ENCODE results near the gene CACTIN. TPM values are rescaled to one million over a fixed set of nuclear protein-coding genes. Genes with fewer than 3 reads are reported as not detected.
A peak's percentile ranks its signal among the peaks of the same experiment; 100 is the strongest.

The CACTIN gene
- total RNA-seq (10 to 100 TPM; 44.0 to 50.4 TPM), polyA plus RNA-seq (10 to 100 TPM in 1 of 2 donors, 1 to 10 TPM in 1; 4.4 to 16.1 TPM)

DNA sequence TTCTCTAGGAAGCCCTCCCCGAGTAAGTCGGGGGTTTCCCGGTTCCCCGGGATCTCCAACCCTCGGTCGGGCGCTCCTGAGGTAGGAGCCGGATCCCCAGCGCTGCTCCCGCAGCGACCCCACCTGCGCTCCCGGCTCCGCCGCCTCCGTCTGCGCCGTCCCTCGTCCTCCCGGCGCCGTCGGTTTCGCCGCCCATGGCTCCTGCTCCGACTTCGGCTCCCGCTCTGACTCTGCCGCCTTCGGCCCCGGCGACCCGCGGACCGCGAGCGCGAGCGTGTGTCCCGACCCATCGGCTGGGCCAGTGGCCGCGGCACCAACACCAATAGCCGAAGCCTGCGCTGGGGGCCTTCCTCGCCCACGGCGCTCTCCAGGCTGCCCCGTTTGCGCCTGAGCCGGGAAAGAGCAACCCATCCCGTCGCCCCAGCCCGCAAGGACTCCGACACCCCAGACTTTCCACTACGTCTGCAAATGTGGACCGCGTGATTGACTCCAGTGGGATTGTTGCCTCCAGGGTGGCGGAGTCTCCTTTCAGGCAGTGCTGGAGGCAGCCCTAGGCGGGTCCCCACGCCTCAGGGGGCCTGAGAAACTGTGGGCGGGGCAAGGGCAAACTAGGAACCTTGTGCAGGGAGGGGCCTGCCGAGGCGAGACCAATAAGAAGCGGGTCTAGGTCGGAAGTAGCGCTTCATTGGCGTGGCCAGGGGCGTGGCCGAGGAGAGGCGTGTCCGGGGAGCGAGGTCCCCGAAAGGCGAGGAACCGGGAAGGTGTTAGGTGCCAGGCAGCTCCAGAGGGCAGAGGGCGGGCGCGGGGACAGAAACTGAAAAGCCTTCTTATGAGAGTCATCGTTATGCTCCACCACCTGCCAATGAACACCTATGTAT is at the start of gene CACTIN:
CACTIN (minus strand) TSS at position 318 of the 878 bp plus-strand sequence; CDS start at position 290, 28 bp downstream.
- Mint-ChIP-seq H3K27me3 (no peaks in the 10 kb centered on the region), H3K4me1 (peaks cover 13 to 34% (median 25%) of the 10 kb centered on the region in 4 donors), H3K4me3 (peak within 1 kb of the TSS; percentile 86 to 98 (median 96)), H3K27ac (peak within 1 kb of the TSS; percentile 98 to 100 (median 99)), H3K9me3 (no peaks in the 10 kb centered on the region), H3K36me3 (peaks cover 0 to 23% of the 10 kb centered on the region in 2 donors)
- ChIA-PET POLR2A (ENCODE audit: partially characterized antibody) (interaction anchor here (0.8 to 1.3 kb wide), 7 partner anchors 41 to 717 kb away, joined by 3 to 7 read pairs (median 3); partner anchors contain the start of genes DOHH, MFSD12 and MPND), CTCF (ENCODE audit: partially characterized antibody) (interaction anchor here (0.8 kb wide), 1 partner anchor 82 kb away, joined by 3 read pairs; no protein-coding TSS in a partner anchor)
- Histone ChIP-seq H3K36me3 (ENCODE audit: insufficient read depth, low read length) (no peaks in the 10 kb centered on the region), H3K4me1 (ENCODE audit: insufficient read depth, low read length) (peaks cover 27% of the 10 kb centered on the region), H3K4me3 (ENCODE audit: low read length in 2 of 2) (peak within 1 kb of the TSS; percentile 76 to 79), H3K9me3 (ENCODE audit: control insufficient read depth in 1 of 2, low read length in 2 of 2) (no peaks in the 10 kb centered on the region), H3K27me3 (ENCODE audit: insufficient read depth, low read length) (no peaks in the 10 kb centered on the region), H3K27ac (ENCODE audit: low read depth, low read length) (peak within 1 kb of the TSS; percentile 87)
- peak; percentile 98 to 100 (median 99) for DNase-seq
- intact Hi-C loops (cut with micrococcal nuclease), result loop anchor here (1.0 kb wide), 4 partner anchors 54 to 120 kb away; partner anchors contain the start of genes FZR1, HMG20B, MFSD12 and PIP5K1C

DNA sequence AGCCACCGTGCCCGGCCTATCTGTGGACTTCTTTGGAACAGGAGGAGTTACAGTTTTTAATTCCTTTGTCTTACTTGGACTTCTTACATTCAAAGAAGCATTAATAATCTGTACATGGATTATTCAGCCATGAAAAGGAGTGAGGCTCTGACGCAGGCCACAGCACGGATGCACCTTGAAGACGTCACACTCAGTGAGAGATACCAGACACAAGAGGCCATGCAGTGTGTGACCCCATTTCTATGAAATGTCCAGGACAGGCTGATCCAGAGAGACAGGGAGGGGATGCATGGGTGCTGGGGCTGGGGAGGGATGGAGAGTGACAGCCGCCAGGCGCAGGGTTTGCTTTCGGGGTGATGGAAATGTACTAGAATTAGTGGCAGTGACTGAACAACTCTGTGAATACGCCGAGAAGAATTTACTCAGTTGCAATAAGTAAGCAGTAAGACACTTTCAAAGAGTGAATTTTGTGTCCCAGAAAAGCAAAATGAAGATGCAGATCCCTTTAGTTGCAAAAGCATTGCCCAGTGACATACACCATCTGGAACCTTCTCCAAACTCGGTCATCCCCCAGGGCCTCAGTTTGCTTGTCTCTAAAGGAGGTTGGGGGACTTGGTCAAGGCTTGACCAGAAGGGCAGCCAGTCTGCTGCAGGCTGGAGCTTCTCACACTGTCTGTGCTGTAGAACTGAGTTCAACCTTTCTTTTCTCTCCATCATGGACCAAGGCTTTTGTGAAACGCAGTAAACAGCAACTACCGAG is 48.4 kb upstream of the CACTIN start:
- no peak overlapping the region for H3K4me3 ChIP-seq (ENCODE audit: low read length in 2 of 2)
- H3K27ac ChIP-seq (ENCODE audit: low read depth, low read length), result no peak overlapping the region
- ChIA-PET POLR2A (ENCODE audit: partially characterized antibody) (no interaction called here), CTCF (ENCODE audit: partially characterized antibody) (no interaction called here)
- no peaks in the 10 kb centered on the region for H3K9me3 ChIP-seq (ENCODE audit: control insufficient read depth in 1 of 2, low read length in 2 of 2)
- H3K4me1 Mint-ChIP-seq, result peaks cover 7 to 34% (median 18%) of the 10 kb centered on the region in 4 donors
- H3K27me3 ChIP-seq (ENCODE audit: insufficient read depth, low read length), result no peaks in the 10 kb centered on the region
- H3K4me3 Mint-ChIP-seq, result no peak overlapping the region
- H3K36me3 Mint-ChIP-seq, result peaks cover 0 to 3% of the 10 kb centered on the region in 2 donors
- H3K27me3 Mint-ChIP-seq, result no peaks in the 10 kb centered on the region
- no peak for DNase-seq
- intact Hi-C loops (cut with micrococcal nuclease), result no loop called here
- H3K4me1 ChIP-seq (ENCODE audit: insufficient read depth, low read length), result peaks cover 13% of the 10 kb centered on the region
- peak overlapping the region in 2 of 7 donors; percentile 36 to 57 for H3K27ac Mint-ChIP-seq
- H3K36me3 ChIP-seq (ENCODE audit: insufficient read depth, low read length), result no peaks in the 10 kb centered on the region
- no peaks in the 10 kb centered on the region for H3K9me3 Mint-ChIP-seq

DNA sequence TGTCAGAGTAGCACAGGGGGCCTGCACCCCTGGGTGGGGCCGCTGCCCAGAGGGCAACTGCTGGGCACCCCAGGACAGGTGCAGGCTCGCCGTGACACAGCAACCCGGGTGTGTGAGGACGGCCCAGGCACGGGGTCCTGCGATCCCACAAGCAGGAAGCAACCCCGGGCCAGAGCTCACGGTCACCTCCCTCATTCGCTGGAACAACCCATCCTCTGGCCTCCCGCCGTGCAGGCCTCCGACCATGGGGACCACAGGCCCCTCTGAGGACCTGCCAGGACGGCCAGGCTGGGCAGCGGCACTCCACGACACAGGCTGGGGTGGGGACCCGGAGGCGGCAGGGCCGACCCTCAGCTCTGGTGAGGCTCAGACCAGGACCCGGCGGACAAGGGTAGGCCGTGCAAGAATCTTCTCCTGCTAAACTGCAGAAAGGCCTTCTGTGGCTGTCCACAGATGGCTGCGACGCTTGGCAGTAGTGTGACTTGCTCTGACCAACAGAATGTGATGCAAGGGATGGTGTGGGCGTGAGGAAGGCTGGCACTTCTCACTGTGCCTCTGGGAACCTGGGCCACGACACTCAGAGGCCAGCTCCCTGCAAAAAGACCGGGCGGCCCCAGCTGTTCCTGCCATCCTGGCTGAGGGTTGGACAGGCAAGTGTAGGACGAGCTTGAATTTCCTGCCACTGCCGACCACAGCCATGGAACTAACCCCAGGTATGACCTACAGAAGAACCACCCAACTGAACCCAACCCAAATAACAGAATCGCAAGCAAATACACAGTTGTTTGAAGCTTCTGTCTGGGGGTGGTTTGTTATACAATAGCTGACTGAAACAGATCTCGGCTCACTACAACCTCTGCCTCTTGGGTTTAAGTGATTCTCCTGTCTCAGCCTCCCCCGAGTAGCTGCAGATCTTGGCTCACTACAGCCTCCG is 47.2 kb upstream of the CACTIN start:
- H3K4me3 Mint-ChIP-seq, result no peak overlapping the region
- POLR2A ChIA-PET (ENCODE audit: partially characterized antibody), result interaction anchor here (0.8 kb wide), 1 partner anchor 17 kb away, joined by 3 read pairs; no protein-coding TSS in a partner anchor
- peaks cover 13% of the 10 kb centered on the region for H3K4me1 ChIP-seq (ENCODE audit: insufficient read depth, low read length)

DNA sequence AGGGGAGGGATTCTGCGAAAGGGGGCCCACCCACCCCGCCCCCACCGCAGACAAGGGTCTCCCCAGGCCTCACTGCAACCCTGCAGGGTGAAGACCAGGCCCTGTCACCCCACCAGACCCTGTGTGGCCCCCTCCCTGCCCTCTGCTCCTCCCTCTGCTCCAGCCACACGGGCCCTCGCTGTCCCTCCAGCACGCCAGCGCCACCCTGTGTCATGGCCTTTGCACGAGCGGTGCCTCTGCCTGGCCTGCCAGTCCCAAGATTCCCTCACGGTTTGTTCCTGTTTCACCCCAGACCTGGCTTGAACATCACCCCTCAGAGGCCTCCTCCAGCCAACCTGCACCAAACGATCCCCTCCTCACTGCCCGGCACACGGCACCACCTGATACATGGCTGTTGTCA is 46.4 kb upstream of the CACTIN start:
- no peaks in the 10 kb centered on the region for H3K9me3 ChIP-seq (ENCODE audit: control insufficient read depth in 1 of 2, low read length in 2 of 2)
- H3K9me3 Mint-ChIP-seq, result no peaks in the 10 kb centered on the region
- POLR2A ChIA-PET (ENCODE audit: partially characterized antibody), result interaction anchor here (0.8 to 1.8 kb wide), 2 partner anchors 15 to 17 kb away, joined by 3 to 4 read pairs; no protein-coding TSS in a partner anchor

More for the DNA sequence above, 47.2 kb upstream of the CACTIN start:
- Mint-ChIP-seq H3K9me3 (no peaks in the 10 kb centered on the region), H3K27me3 (no peaks in the 10 kb centered on the region), H3K36me3 (peaks cover 0 to 3% of the 10 kb centered on the region in 2 donors), H3K27ac (peak overlapping the region in 1 of 7 donors; percentile 74), H3K4me1 (peaks cover 7 to 28% (median 18%) of the 10 kb centered on the region in 4 donors)
- Histone ChIP-seq H3K27me3 (ENCODE audit: insufficient read depth, low read length) (no peaks in the 10 kb centered on the region), H3K4me3 (ENCODE audit: low read length in 2 of 2) (no peak overlapping the region), H3K9me3 (ENCODE audit: control insufficient read depth in 1 of 2, low read length in 2 of 2) (no peaks in the 10 kb centered on the region), H3K27ac (ENCODE audit: low read depth, low read length) (no peak overlapping the region), H3K36me3 (ENCODE audit: insufficient read depth, low read length) (no peaks in the 10 kb centered on the region)
- intact Hi-C loops (cut with micrococcal nuclease), result no loop called here
- DNase-seq, result peak in 1 of 5 donors; percentile 39
- CTCF ChIA-PET (ENCODE audit: partially characterized antibody), result interaction anchor here (1.5 kb wide), 1 partner anchor 17 kb away, joined by 3 read pairs; no protein-coding TSS in a partner anchor

DNA sequence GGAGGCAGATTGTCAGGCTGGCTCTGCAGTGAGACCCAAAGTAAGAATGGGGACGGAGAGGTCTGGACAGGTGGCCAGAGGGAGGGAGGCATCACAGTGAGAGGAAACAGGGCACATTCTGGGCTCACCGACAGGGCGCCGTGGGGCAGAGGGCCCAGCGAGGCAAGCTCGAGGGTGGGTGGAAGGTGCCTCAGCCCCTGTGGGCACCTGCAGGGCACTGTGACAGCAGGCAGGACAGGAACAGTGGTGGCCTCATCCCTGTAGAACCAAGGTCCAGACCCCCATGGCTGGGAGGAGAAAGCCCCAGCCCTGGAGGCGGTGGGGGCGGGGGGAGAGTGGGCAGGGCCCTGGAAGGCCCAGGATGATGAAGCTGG is 46.0 kb upstream of the CACTIN start:
- no peak for DNase-seq
- ChIA-PET POLR2A (ENCODE audit: partially characterized antibody) (interaction anchor here (1.8 kb wide), 1 partner anchor 16 kb away, joined by 4 read pairs; no protein-coding TSS in a partner anchor), CTCF (ENCODE audit: partially characterized antibody) (interaction anchor here (1.5 kb wide), 1 partner anchor 18 kb away, joined by 3 read pairs; no protein-coding TSS in a partner anchor)
- peak overlapping the region in 1 of 7 donors; percentile 68 for H3K27ac Mint-ChIP-seq
- H3K9me3 ChIP-seq (ENCODE audit: control insufficient read depth in 1 of 2, low read length in 2 of 2), result no peaks in the 10 kb centered on the region
- H3K27ac ChIP-seq (ENCODE audit: low read depth, low read length), result no peak overlapping the region
- no peaks in the 10 kb centered on the region for H3K27me3 ChIP-seq (ENCODE audit: insufficient read depth, low read length)
- no peak overlapping the region for H3K4me3 ChIP-seq (ENCODE audit: low read length in 2 of 2)
- peaks cover 7 to 28% (median 18%) of the 10 kb centered on the region in 4 donors for H3K4me1 Mint-ChIP-seq
- intact Hi-C loops (cut with micrococcal nuclease), result no loop called here
- H3K36me3 Mint-ChIP-seq, result peaks cover 0 to 3% of the 10 kb centered on the region in 2 donors
- no peak overlapping the region for H3K4me3 Mint-ChIP-seq
- no peaks in the 10 kb centered on the region for H3K27me3 Mint-ChIP-seq
- H3K9me3 Mint-ChIP-seq, result no peaks in the 10 kb centered on the region
- H3K36me3 ChIP-seq (ENCODE audit: insufficient read depth, low read length), result no peaks in the 10 kb centered on the region
- H3K4me1 ChIP-seq (ENCODE audit: insufficient read depth, low read length), result peaks cover 13% of the 10 kb centered on the region

More for the DNA sequence above, 46.4 kb upstream of the CACTIN start:
- Histone ChIP-seq H3K36me3 (ENCODE audit: insufficient read depth, low read length) (no peaks in the 10 kb centered on the region), H3K27me3 (ENCODE audit: insufficient read depth, low read length) (no peaks in the 10 kb centered on the region), H3K27ac (ENCODE audit: low read depth, low read length) (no peak overlapping the region), H3K4me1 (ENCODE audit: insufficient read depth, low read length) (peaks cover 13% of the 10 kb centered on the region), H3K4me3 (ENCODE audit: low read length in 2 of 2) (no peak overlapping the region)
- H3K27ac Mint-ChIP-seq, result peak overlapping the region in 2 of 7 donors; percentile 56 to 74
- no peaks in the 10 kb centered on the region for H3K27me3 Mint-ChIP-seq
- CTCF ChIA-PET (ENCODE audit: partially characterized antibody), result interaction anchor here (1.5 kb wide), 1 partner anchor 17 kb away, joined by 3 read pairs; no protein-coding TSS in a partner anchor
- peak in 1 of 5 donors; percentile 27 for DNase-seq
- H3K36me3 Mint-ChIP-seq, result peaks cover 0 to 3% of the 10 kb centered on the region in 2 donors
- intact Hi-C loops (cut with micrococcal nuclease), result no loop called here
- H3K4me3 Mint-ChIP-seq, result no peak overlapping the region
- H3K4me1 Mint-ChIP-seq, result peaks cover 7 to 28% (median 18%) of the 10 kb centered on the region in 4 donors

All from CD4-positive, alpha-beta memory T cell (primary cell).